ENCODE measurements around the gene USH1G.
A peak's percentile ranks its signal among the peaks of the same experiment; 100 is the strongest.
"Not testable (repeated sequence)": the region's sequence is repeated elsewhere in the genome, so short reads cannot be mapped to it uniquely, and the experiment has no call there.

USH1G gene

DNA sequence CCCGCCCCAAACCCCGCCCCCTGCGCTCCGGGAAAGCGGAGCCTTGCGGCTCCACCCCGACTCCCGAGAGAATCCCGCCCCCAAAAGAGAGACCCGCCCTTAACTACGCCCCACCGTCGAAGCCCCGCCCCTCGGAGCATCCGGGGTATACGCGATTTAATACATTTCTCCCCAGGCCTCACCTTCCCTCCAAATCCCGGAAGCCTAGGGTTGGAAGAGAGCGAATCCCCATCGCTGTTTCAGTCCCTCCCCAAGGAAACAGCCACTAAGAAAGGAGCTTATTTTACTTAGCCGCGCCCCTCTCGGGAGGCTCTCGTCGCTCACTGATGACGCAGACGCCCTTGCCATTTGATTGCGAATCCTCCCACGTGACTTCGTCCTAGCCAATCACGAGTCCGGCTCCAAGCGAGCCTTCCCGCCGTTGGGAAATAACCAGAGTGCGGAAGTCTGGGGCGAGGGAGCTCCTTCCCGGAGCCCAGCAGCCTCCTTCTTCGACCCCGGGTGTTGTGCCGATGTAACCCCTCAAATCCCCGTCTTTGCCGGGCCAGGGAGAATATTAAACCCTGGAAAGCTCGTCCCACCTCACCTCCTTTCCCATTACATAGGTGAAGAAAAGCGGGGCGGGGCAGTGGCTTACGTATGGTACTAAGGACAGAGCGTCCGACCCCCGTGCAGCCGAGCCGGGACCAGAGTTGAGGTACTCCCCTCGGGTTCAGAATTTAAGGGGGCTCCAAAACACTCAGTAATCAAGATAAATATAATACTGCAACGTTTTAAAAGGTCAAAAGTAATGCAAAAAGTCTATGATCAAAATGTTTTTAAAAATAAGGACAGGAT, 49.8 kb downstream of the USH1G start:
- peak; percentile 98 to 100 for DNase-seq

DNA sequence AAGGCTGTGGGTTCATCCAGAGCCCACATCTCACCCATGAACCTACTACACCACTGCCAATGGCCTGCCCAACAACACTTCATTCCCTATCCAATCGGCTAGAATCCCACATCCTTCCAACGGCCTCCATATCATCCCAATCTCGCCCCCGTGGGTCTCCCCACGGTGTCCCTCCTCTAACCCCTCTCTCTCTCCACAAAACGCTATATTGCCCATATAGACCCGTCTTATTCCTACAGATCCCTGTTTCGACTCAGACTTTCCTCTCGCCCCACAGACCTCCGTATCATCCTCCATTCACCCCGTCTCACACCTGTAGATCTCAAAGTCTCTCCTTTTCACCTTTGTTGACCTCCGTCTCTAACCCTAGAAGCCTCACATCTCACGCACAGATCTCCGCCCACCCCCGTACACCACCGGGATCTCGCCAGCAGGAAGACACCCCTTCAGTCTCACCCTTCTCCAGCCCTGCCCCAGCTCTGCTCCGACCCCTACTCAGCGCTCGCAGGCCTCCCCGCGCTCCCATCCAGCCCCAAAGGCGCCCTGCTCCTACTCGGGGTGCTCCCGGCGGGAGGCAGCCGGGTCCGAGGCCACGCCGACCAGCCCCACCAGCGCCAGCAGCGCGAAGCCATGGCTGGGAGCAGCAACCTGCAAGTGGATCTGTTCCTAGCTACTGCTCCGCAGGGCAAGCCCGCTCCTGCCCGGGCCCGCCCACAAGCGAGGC, 50.6 kb downstream of the USH1G start, which contains the start of gene FDXR:
TSS of gene FDXR (minus strand) at position 682 of the 724 bp plus-strand sequence. CDS start at position 632, 50 bp downstream.
- DNase-seq: no peak

DNA sequence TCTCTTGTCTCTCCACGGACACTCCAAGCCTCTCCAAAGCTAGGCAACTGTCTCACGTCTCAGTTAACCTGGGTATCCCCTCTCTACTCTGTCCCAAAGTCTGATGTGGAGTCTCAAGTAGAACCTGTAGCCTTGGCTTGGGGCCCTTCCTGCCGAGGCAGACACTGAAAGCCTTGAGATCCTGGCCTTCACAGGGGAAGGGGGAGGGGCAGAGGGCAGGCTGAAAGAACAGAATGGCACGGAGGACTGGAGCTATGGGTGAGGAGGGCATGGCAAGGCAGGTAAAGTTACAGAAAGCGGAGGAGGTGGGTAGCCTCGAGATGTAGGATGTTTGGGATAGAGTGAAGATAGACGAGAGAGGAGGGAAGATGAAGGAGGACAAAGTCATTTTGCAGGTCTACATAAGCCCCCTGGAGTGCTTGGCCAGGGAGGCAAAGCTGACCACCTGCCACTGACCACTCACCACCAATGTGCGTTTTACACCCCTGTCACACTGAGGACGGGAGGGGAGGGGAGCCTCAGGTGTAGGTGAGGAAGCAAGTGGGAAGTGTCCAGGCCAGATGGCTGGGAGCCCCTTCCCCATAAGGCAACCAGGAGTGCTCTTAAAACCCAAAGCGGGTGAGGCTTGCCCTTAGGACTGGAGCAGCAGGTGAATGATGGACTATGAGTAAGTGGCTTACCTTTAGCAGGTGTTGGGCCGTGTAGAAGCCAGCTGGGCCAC, 51.5 kb downstream of the USH1G start:
- DNase-seq: no peak

GRCh38 chr17:74870512-74870911, 52.5 kb downstream of the USH1G start:
- no peak for DNase-seq

GRCh38 chr17:74870028-74870427, 53.0 kb downstream of the USH1G start:
- DNase-seq: not testable (repeated sequence)

DNA sequence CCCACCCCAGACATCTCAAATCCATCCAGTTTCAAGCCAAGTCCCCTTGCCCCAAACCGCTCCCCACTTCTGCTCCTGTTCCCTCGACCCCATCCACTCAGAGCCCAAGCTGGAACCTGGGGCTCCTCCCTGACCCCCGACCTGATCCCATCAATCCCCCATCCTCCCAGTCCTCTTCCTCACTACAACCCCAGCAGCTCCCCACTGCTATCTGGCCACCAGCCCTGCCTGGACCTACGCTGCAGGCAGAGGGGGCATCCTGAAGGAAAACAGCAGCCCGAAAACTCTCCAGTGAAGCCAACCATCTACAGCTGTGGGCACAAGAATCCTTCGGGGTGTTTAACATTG, 54.2 kb downstream of the USH1G start:
- DNase-seq: no peak

DNA sequence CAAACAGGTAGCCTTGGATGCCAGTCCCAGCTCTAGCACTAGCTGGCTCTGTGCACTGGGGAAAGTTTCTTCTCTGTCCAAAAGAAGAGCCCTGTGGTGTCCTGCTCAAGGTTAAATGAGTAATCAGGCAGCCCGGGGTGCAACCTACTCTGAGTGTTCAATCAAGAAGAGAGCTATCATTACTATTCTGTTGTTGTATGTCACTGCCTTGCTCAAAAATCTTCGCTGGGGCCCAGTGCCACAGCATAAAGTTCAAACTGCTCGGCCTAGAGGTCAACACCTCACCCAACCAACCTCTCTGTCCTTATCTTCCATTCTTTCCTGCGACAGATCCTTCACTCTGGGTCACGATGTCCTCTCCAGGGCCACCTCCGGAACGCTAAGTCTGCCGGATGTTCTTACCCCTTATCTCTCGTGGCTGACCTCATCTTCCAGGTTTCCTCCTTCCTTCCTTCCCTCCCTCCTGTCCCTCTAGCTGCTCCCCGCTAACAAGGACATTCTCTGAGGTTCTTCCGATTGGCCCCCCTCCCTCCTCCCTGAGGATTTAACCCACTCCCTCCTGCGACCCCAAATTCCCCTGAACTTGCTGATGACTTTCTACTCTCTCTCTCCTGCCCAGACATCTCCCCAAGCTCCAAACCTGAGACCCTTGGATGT, 54.7 kb downstream of the USH1G start:
- no peak for DNase-seq

DNA sequence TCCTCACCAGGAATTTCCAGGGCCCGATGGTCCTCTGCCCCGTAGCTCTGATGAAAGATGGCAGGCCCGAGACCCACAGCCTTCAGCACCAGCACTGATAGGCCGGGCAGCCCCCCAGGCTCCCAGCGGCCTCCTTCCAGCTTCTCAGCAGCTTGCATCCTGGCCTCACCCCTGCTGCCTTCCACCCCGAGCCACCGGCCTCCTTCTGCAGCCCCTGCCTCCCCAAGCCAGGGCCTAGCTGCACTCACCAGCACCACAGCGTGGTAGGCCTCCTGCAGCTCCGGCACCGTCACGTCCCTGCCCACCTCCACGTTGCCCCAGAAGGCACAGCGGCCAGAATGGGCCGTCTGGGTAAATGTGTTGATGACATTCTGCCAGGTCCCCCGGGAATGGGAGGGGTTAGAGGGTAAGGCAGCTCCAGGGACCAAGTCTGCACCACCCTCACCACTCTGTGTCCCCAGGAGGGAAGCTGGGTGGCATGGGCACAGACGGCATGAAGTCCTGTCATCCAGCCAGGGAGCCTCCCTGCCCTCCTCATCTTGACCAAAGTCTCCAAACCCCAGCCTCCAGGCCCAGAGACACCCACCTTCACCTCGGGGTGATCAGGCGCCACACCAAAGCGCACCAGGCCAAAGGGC, 56.7 kb downstream of the USH1G start:
- DNase-seq: no peak

Measured in activated CD4-positive, alpha-beta T cell treated with anti-CD3 and anti-CD28 coated beads for 4 hours (primary cell).